HG03575 (cell line): ENCODE measurements around the gene KIF26B.

Experiments
- ATAC-seq: cut with Tn5 transposase; IDR thresholded peaks from one replicate; pipeline ENCODE4 v1.9.1; 2021; ENCODE audit not compliant: unreplicated experiment, insufficient number of reproducible peaks, low FRiP score; ENCODE audit errors: extremely low read depth

Gene KIF26B

DNA sequence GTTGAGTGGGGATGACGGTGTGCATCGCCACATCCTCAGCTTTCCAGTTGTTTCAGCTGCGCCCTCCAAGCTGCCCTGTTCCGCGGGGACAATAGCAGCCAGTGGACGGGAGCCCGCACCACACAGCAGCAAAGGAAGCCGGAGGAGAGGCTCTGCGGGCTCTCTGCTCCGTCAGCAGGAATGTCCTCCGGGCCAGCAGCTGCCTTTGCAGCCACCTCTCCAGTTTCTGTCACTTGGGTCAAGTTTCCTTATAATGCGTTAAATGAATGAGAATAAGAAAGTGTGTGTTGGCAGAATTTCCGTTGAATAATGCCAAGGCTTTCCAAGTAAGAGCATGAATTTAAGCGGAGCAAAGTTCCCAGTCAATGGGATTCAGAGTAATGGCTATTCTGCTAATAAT is 263.3 kb downstream of the KIF26B start:
- ATAC-seq, result no peak

- ATAC-seq, result no peak
Observed at GRCh38 chr1:245419461-245419978, 264.7 kb downstream of the KIF26B start.

GRCh38 chr1:245419989-245420388 is 265.2 kb downstream of the KIF26B start:
- ATAC-seq, result no peak

DNA sequence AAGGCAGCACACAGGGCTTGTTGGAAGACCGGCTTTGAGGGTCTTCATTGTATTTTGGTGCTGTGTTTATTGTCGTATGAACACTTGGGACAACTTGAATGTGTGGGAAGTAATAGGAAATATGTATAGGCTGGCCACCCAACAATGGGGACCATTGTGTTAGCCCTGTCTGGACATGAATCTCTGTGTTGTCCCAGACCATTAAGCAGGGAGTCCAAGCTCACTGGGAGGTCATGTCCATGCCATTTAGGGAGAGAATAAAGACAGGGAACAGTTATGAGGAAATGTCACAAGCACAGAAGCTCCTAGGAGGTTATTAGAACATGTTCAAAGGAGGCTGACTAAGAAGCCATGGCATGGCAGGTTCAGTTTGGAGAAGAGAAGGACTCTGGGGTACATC is 266.1 kb downstream of the KIF26B start:
- no peak for ATAC-seq

GRCh38 chr1:245428681-245429080 is 273.9 kb downstream of the KIF26B start:
- ATAC-seq, result no peak

GRCh38 chr1:245431706-245432105 is 276.9 kb downstream of the KIF26B start:
- no peak for ATAC-seq

- no peak for ATAC-seq
Observed at GRCh38 chr1:245432228-245432875, 277.6 kb downstream of the KIF26B start.

GRCh38 chr1:245433561-245433960 is 278.8 kb downstream of the KIF26B start:
- ATAC-seq, result no peak

GRCh38 chr1:245434280-245434679 is 279.5 kb downstream of the KIF26B start:
- no peak for ATAC-seq

DNA sequence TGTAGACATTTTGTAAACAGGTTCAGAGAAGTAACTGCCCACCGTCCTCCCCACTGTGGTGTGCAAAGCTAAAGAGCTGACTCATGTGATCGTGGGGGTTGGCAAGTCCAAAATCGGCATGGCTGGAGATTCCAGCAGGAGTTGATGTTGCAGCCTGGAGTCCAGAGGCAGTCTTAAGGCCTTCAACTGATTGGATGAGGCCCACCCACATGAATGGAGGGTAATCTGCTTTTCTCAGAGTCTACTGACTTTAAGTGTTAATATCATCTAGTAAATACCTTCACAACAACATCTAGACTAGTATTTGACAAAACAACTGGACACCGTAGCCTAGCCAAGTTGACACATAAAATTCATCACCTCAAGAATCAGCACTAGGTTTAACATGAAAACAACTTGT is 281.6 kb downstream of the KIF26B start:
- no peak for ATAC-seq

GRCh38 chr1:245437369-245438062 is 282.7 kb downstream of the KIF26B start:
- no peak for ATAC-seq

- no peak for ATAC-seq
Observed at GRCh38 chr1:245440922-245441321, 286.1 kb downstream of the KIF26B start.

DNA sequence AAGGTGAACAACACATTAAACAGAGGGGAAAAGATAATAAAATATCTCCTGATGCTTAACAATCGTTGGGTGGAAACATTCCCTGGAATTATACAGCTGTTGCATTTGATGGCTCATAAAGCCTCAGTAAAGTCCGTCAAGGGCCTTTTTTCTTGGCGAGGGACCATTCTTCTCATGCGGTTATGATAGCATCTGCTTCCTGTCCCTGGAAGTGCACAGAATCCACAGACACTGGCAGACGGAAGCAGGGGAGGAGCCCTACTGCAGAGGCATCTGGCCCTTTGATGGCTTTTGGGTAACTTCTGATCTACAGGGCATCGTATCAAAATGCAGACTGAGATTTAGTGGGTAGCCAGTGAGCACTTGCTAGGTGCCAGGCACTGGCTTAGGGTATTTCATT is 286.9 kb downstream of the KIF26B start:
- no peak for ATAC-seq

- ATAC-seq, result no peak
Observed at GRCh38 chr1:245444147-245444828, 289.5 kb downstream of the KIF26B start.

DNA sequence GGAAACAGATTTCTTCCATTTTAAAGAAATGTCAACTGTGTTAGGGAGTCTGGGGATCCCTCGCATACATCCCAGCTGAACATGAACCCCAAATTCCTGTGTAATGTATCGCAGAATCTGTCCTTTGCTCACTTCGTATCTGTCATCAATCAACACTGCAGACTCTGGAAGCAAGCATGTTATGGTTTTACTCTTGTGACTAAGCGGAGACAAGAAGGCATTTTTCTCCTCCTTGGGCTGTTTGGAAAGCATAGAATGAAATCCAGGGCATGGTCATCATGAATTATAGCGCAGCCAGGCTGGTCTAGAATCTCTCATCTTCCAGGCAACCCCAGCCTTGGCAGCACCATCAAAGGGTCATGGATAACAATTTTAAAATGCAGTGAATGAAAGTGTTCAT is 290.2 kb downstream of the KIF26B start:
- ATAC-seq, result no peak

GRCh38 chr1:245448531-245448930 is 293.7 kb downstream of the KIF26B start:
- no peak for ATAC-seq

DNA sequence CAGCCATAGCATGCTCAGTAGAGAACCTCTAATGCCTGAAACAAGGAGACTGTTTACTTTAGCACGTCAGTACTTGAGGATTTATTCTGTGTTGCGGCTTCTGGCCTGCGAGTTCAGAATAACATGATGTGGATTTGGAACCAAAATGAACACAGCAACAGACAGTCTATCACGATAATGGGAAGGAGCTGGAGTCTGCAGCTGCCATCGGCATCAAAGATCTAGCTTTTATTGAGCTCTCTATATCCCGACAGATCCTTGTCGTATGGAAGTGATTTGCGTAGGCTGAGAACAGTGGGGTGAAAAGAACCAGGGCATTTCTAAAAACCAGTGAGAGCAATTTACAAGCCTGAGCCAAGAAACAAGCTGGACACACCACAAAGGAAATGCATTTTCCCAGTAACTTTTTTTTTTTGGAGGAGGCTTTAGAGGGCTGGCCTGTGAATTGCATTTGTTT is 294.2 kb downstream of the KIF26B start:
- ATAC-seq, result no peak

DNA sequence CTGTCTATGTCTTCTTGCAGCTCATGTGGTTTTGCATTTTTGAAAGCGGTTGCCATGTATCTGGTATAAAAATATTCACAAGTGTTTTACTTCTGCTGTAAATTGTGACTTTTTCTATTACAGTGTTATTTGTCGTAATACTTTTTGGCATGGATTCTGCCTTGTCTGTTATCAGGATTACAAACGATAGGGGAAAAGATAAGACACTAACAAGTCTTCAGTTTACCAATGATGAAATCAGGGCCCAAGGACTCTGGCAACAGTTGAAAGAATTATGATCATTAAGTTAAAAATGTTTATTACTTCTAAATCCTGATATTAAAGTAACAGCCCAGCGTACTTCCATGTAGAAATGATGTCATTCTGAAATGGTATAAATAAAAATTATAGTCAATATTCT is 298.8 kb downstream of the KIF26B start:
- no peak for ATAC-seq

DNA sequence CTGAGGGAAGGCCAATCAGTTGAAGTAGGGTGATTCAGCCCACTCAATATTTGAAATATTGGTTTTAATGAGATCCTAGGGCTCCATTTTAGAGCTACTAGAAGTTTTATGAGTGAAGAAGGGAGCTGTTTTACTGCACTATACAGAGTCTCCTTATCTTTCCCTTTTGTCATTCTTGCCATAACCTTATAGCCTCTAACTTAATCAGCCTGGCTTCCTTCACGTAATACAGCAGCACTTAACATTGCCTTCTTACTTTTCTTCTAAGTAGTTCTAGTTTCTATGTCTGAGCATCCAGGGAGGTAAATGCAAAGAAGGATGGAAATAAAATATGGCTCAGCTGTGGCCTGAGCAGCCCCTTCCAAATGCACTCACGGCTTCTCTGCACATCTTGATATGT is 299.3 kb downstream of the KIF26B start:
- no peak for ATAC-seq

DNA sequence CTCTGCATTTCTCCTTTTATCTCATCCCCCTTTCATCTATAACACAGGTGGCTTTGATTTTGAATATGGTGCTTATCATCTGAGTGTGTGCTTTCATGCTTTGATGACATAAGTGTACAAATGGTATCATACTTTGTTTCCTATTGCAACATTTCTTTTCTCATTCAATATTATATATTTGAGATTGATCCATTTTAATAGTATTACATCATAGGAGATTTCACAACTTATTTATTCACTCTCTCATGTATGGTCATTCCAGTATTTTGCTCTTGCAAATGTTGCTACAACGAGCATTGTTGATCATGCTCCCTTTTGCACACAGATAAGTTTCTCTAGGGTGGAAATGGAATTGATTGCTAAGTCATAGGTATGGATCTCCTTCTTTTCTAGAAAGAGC is 302.8 kb downstream of the KIF26B start:
- no peak for ATAC-seq
